H1 (cell line): ENCODE results near the gene HOXB9. TPM values are rescaled to one million over a fixed set of nuclear protein-coding genes. Genes with fewer than 3 reads are reported as not detected.
A peak's percentile ranks its signal among the peaks of the same experiment; 100 is the strongest.

Source experiments
- CTCF ChIA-PET: fragments of 300-600 bp; sonication (Branson Sonifier 250); formaldehyde crosslinking; loops from one replicate; lab custom pipeline; 2021; ENCODE audit not compliant: partially characterized antibody; lab: Charles Lee
- POLR2A ChIA-PET: fragments of 300-600 bp; sonication (Branson Sonifier 250); formaldehyde crosslinking; loops from one replicate; lab custom pipeline; 2021; ENCODE audit warnings: inconsistent platforms; ENCODE audit not compliant: partially characterized antibody; lab: Charles Lee
- DNase-seq, 2 experiments: peaks; one replicate each; pipeline versions ENCODE4 v3.0.0 to v3.0.0-alpha.2; 2010 to 2022; ENCODE audit warnings: low spot score in 2 of 2, low read depth in 1 of 2, mixed read lengths in 1 of 2
- FAIRE-seq: peaks from 2 replicates; lab custom pipeline; 2011; peaks lifted over from hg19 to GRCh38; lab: Jason Lieb, UNC
- H2AFZ ChIP-seq: 2 replicates; pipeline ENCODE4 v1.8.1; 2012; ENCODE audit warnings: low read length, inconsistent platforms
- H2AK5ac ChIP-seq: 2 replicates; pipeline ENCODE4 v1.6.1; 2013; ENCODE audit warnings: low read depth, low read length
- H2BK120ac ChIP-seq: replicated peaks from 2 replicates; pipeline ENCODE3; 2013; ENCODE audit warnings: low read depth, low read length, inconsistent platforms
- H2BK12ac ChIP-seq: 2 replicates; pipeline ENCODE4 v1.6.1; 2013; ENCODE audit warnings: low read depth, low read length
- H2BK15ac ChIP-seq: 2 replicates; pipeline ENCODE4 v1.6.1; 2013; ENCODE audit warnings: low read length
- H2BK20ac ChIP-seq: 2 replicates; pipeline ENCODE4 v1.6.1; 2013; ENCODE audit warnings: low read length
- H2BK5ac ChIP-seq: 2 replicates; pipeline ENCODE4 v1.6.1; 2013; ENCODE audit warnings: low read depth, low read length
- H3K14ac ChIP-seq: 2 replicates; pipeline ENCODE4 v1.6.1; 2013; ENCODE audit warnings: inconsistent platforms; ENCODE audit not compliant: insufficient read length
- H3K18ac ChIP-seq: 2 replicates; pipeline ENCODE4 v1.6.1; 2013; ENCODE audit warnings: low read length; ENCODE audit errors: extremely low read depth
- H3K23ac ChIP-seq: 2 replicates; pipeline ENCODE4 v1.6.1; 2013; ENCODE audit warnings: inconsistent platforms; ENCODE audit not compliant: insufficient read length
- H3K23me2 ChIP-seq: 2 replicates; pipeline ENCODE4 v1.6.1; 2013; ENCODE audit warnings: low read depth, low read length
- H3K27ac ChIP-seq: 2 replicates; pipeline ENCODE4 v1.6.1; 2011; ENCODE audit warnings: low read depth, low read length, inconsistent platforms
- H3K27me3 ChIP-seq, 4 experiments: replicated peaks in 1 of 4; 1 replicate in 1 of 4; 2 replicates in 3 of 4; pipeline versions ENCODE4 v1.6.1 to v1.8.1; 2011 to 2013; ENCODE audit warnings: low read length in 3 of 4, mild to moderate bottlenecking in 3 of 4, inconsistent platforms in 2 of 4, mixed read lengths in 2 of 4, moderate library complexity in 1 of 4; ENCODE audit not compliant: control insufficient read depth in 3 of 4, insufficient read depth in 3 of 4; ENCODE audit errors: extremely low read depth in 1 of 4
- H3K36me3 ChIP-seq, 4 experiments: 2 replicates each; pipeline versions ENCODE4 v1.6.1 to v1.8.1; 2011 to 2013; ENCODE audit warnings: mild to moderate bottlenecking in 4 of 4, low read length in 3 of 4, moderate library complexity in 2 of 4, control low read depth in 1 of 4, inconsistent platforms in 1 of 4; ENCODE audit not compliant: insufficient read depth in 4 of 4, control insufficient read depth in 2 of 4
- H3K4ac ChIP-seq: replicated peaks from 2 replicates; pipeline ENCODE3; 2013; ENCODE audit warnings: low read length, low read depth, mixed read lengths, inconsistent platforms; ENCODE audit not compliant: insufficient read length
- H3K4me1 ChIP-seq, 4 experiments: replicated peaks in 1 of 4; 1 replicate in 1 of 4; 2 replicates in 3 of 4; pipeline versions ENCODE4 v1.6.1 to v1.8.1; 2011 to 2013; ENCODE audit warnings: low read length in 3 of 4, inconsistent platforms in 2 of 4, mixed read lengths in 1 of 4; ENCODE audit not compliant: insufficient read depth in 4 of 4, control insufficient read depth in 3 of 4
- H3K4me2 ChIP-seq, 2 experiments: 2 replicates each; pipeline versions ENCODE4 v1.6.1 to v1.8.1; 2011 to 2013; ENCODE audit warnings: low read depth in 2 of 2, low read length in 2 of 2, control low read depth in 1 of 2, inconsistent platforms in 1 of 2, mild to moderate bottlenecking in 1 of 2; ENCODE audit not compliant: insufficient read depth in 1 of 2
- H3K4me3 ChIP-seq, 4 experiments: fragments of 200-600, 300-600 bp in 1 of 4; sonication (generic), shearing (Covaris generic), sonication (Bioruptor Twin) in 1 of 4; 2 replicates each; pipeline versions ENCODE4 v1.5.1 to v1.8.1; 2011 to 2016; ENCODE audit warnings: low read length in 4 of 4, low read depth in 3 of 4, control low read depth in 2 of 4, inconsistent platforms in 2 of 4, mild to moderate bottlenecking in 2 of 4, mixed read lengths in 1 of 4, moderate library complexity in 1 of 4; ENCODE audit not compliant: insufficient read depth in 2 of 4; ENCODE audit errors: extremely low read depth in 1 of 4
- H3K56ac ChIP-seq: replicated peaks from 2 replicates; pipeline ENCODE3; 2013; ENCODE audit warnings: low read depth, mild to moderate bottlenecking, mixed read lengths, low read length, inconsistent platforms; ENCODE audit not compliant: insufficient read length
- H3K79me1 ChIP-seq: 2 replicates; pipeline ENCODE4 v1.6.1; 2013; ENCODE audit warnings: low read depth, low read length, control low read depth
- H3K79me2 ChIP-seq, 2 experiments: 2 replicates each; pipeline versions ENCODE4 v1.6.1 to v1.8.1; 2012 to 2013; ENCODE audit warnings: low read length in 2 of 2, mild to moderate bottlenecking in 2 of 2, inconsistent platforms in 1 of 2; ENCODE audit not compliant: insufficient read depth in 2 of 2, control insufficient read depth in 1 of 2
- H3K9ac ChIP-seq, 4 experiments: replicated peaks in 1 of 4; 1 replicate in 1 of 4; 2 replicates in 3 of 4; pipeline versions ENCODE4 v1.6.1 to v1.8.1; 2011 to 2013; ENCODE audit warnings: low read depth in 3 of 4, low read length in 3 of 4, control low read depth in 2 of 4, mild to moderate bottlenecking in 2 of 4, moderate library complexity in 2 of 4, inconsistent platforms in 1 of 4; ENCODE audit errors: extremely low read depth in 1 of 4
- H3K9me3 ChIP-seq, 2 experiments: 2 replicates each; pipeline versions ENCODE4 v1.6.1 to v1.8.1; 2012 to 2013; ENCODE audit warnings: mild to moderate bottlenecking in 2 of 2, moderate library complexity in 2 of 2, control low read depth in 1 of 2, inconsistent platforms in 1 of 2, low read depth in 1 of 2, low read length in 1 of 2, mixed read lengths in 1 of 2; ENCODE audit not compliant: insufficient read depth in 2 of 2
- H4K20me1 ChIP-seq, 2 experiments: replicated peaks in 1 of 2; 2 replicates each; pipeline versions ENCODE3 to v1.8.1; 2011 to 2013; ENCODE audit warnings: inconsistent platforms in 2 of 2, low read length in 2 of 2, mild to moderate bottlenecking in 1 of 2; ENCODE audit not compliant: insufficient read depth in 2 of 2, control insufficient read depth in 1 of 2
- H4K5ac ChIP-seq: 2 replicates; pipeline ENCODE4 v1.6.1; 2013; ENCODE audit warnings: low read length, low read depth, mixed read lengths, inconsistent platforms; ENCODE audit not compliant: insufficient read length
- H4K8ac ChIP-seq: 2 replicates; pipeline ENCODE4 v1.8.0; 2013; ENCODE audit warnings: mild to moderate bottlenecking, moderate library complexity, low read length, inconsistent platforms; ENCODE audit not compliant: insufficient read depth; ENCODE audit errors: extremely low read depth
- H4K91ac ChIP-seq: replicated peaks from 2 replicates; pipeline ENCODE3; 2013; ENCODE audit warnings: low read length, mixed read lengths, inconsistent platforms; ENCODE audit not compliant: insufficient read length
- CBX8 ChIP-seq: fragments of 300-800, 300-1000 bp; sonication (generic); IDR thresholded peaks from 2 replicates; pipeline ENCODE4 v1.7.1; 2016; ENCODE audit warnings: low read depth, low read length, borderline replicate concordance
- TBP ChIP-seq: IDR thresholded peaks from 2 replicates; pipeline ENCODE4 v1.6.1; 2011; ENCODE audit warnings: low read depth, low read length, improper control_type of control experiment
- WGBS, 2 experiments: shearing (Covaris generic) in 1 of 2; methylation state at CpG; one replicate each; pipeline versions ENCODE4 v1.1.6 to v1.1.7; 2013 to 2015; ENCODE audit warnings: low lambda C conversion rate in 2 of 2, mixed read lengths in 2 of 2, inconsistent platforms in 1 of 2, low coverage in 1 of 2, missing lambda C conversion rate in 1 of 2; ENCODE audit not compliant: insufficient replicate concordance in 2 of 2, insufficient coverage in 1 of 2, insufficient read length in 1 of 2; ENCODE audit errors: extremely low coverage in 1 of 2, missing lambda C conversion rate in 1 of 2; 5-methylcytosine and 5-hydroxymethylcytosine counted together
- polyA plus RNA-seq, 7 experiments: library from polyadenylated mRNA; depleted of rRNA in 3 of 7; stranded (reverse) in 5 of 7; unstranded in 2 of 7; fragments of >200 nt in 5 of 7; fragments of 200-250 nt in 2 of 7; gene quantifications; 1 replicate in 5 of 7; 2 replicates in 1 of 7; 4 replicates in 1 of 7; pipeline versions ENCODE4 v1.2.1 to v1.2.3, GENCODE V29; 2011 to 2013; ENCODE audit warnings: missing spikeins in 2 of 7, mixed read lengths in 2 of 7
- total RNA-seq: library from RNA; stranded (reverse); fragmentation: NEBNext Ultra II Directional; extraction: Animal tissue kit (Norgen Biotek cat#: 25700); gene quantifications from 2 replicates; pipeline ENCODE4 v1.2.1, GENCODE V29; 2021

Gene HOXB9
- total and polyA plus RNA-seq, 2 of the 8 experiments (the other 6 are each of a cell fraction or from before 2014, with no cell fraction given), result not detected

- no peaks in the 10 kb centered on the region for H3K79me2 ChIP-seq
- no peak overlapping the region for H3K18ac ChIP-seq
- no peak overlapping the region for H2AK5ac ChIP-seq
- no peaks in the 10 kb centered on the region; a peak in 1 of 4 replicates for H3K9me3 ChIP-seq
- no peak overlapping the region for H2BK15ac ChIP-seq
- no peak overlapping the region for H2BK5ac ChIP-seq
- no peak overlapping the region for H3K27ac ChIP-seq
- TF ChIP-seq CBX8 (0 out of 2 replicates have a peak, but pooled peaks have one; percentile 34), TBP (no peak)
- no peak overlapping the region for H3K4ac ChIP-seq
- H4K8ac ChIP-seq, result no peak overlapping the region
- 10% methylated on average over 19 of the region's 22 CpGs; no CpG with 5 or more reads in 1 of the 2 experiments for WGBS, 2 experiments
- H2AFZ ChIP-seq, result no peak overlapping the region
- peaks cover 28 to 35% of the 10 kb centered on the region in 2 experiments for H4K20me1 ChIP-seq
- FAIRE-seq (no peak), DNase-seq (no peak)
- H3K23ac ChIP-seq, result no peak overlapping the region
- H3K79me1 ChIP-seq, result no peaks in the 10 kb centered on the region
- peaks cover 0 to 18% (median 0%) of the 10 kb centered on the region in 4 experiments; a peak in 1 of 8 replicates for H3K36me3 ChIP-seq
- H3K4me1 ChIP-seq, result peaks cover 0 to 7% (median 4%) of the 10 kb centered on the region in 4 experiments; a peak in 5 of 7 replicates
- H2BK120ac ChIP-seq, result no peak overlapping the region
- H2BK12ac ChIP-seq, result no peak overlapping the region
- no peak overlapping the region for H3K14ac ChIP-seq
- H3K4me2 ChIP-seq, result peak overlapping the region; percentile 41 to 57; a peak in 1 of 4 replicates
- H4K91ac ChIP-seq, result no peak overlapping the region
- ChIA-PET POLR2A (no interaction called here), CTCF (no interaction called here)
- H3K23me2 ChIP-seq, result peaks cover 2% of the 10 kb centered on the region; the same call in 1 of the 2 replicates
- no peak overlapping the region for H3K9ac ChIP-seq
- no peak overlapping the region for H3K56ac ChIP-seq
- no peak overlapping the region for H2BK20ac ChIP-seq
- H4K5ac ChIP-seq, result no peak overlapping the region
- peaks cover 97 to 100% (median 99%) of the 10 kb centered on the region in 4 experiments for H3K27me3 ChIP-seq
- peak overlapping the region in 1 of 4 experiments; percentile 46; a peak in 2 of 8 replicates for H3K4me3 ChIP-seq
Measured at GRCh38 chr17:48611213-48611612, 14.9 kb downstream of the HOXB9 start.
